Body of pancreas (tissue), 4 donors: ENCODE results near the gene MNS1.

Source experiments
- POLR2A ChIP-seq, 3 donors: fragments of 450-650 bp; IDR thresholded peaks; one replicate each; pipeline ENCODE4 v1.6.1; 2016; ENCODE audit warnings: antibody characterized with exemption in 3 of 3, mild to moderate bottlenecking in 2 of 3
- TF ChIP-seq, protein P1 (sequence below), 7 experiments: fragments of 450-650 bp in 4 of 7; fragments of 200-600 bp in 3 of 7; sonication (generic) in 3 of 7; IDR thresholded peaks; one replicate each; pipeline ENCODE4 v1.5.1; 2016 to 2019; ENCODE audit warnings: antibody characterized with exemption in 7 of 7

- TF ChIP-seq POLR2A (IDR thresholded peaks at IDR 0.05) = no peak
- TF ChIP-seq, protein P1, sequence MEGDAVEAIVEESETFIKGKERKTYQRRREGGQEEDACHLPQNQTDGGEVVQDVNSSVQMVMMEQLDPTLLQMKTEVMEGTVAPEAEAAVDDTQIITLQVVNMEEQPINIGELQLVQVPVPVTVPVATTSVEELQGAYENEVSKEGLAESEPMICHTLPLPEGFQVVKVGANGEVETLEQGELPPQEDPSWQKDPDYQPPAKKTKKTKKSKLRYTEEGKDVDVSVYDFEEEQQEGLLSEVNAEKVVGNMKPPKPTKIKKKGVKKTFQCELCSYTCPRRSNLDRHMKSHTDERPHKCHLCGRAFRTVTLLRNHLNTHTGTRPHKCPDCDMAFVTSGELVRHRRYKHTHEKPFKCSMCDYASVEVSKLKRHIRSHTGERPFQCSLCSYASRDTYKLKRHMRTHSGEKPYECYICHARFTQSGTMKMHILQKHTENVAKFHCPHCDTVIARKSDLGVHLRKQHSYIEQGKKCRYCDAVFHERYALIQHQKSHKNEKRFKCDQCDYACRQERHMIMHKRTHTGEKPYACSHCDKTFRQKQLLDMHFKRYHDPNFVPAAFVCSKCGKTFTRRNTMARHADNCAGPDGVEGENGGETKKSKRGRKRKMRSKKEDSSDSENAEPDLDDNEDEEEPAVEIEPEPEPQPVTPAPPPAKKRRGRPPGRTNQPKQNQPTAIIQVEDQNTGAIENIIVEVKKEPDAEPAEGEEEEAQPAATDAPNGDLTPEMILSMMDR (IDR thresholded peaks at IDR 0.05) = no peak
These were observed 6.6 kb upstream of the MNS1 start for GRCh38 chr15:56471440-56472069.
